ENCODE results near the gene INSYN2A. TPM values are rescaled to one million over a fixed set of nuclear protein-coding genes. Genes with fewer than 3 reads are reported as not detected.

The INSYN2A gene
- total and polyA plus RNA-seq, 2 donors (not counting 3 experiments of a cell fraction or from before 2014, with no cell fraction given), result 0.04 to 0.07 TPM

DNA sequence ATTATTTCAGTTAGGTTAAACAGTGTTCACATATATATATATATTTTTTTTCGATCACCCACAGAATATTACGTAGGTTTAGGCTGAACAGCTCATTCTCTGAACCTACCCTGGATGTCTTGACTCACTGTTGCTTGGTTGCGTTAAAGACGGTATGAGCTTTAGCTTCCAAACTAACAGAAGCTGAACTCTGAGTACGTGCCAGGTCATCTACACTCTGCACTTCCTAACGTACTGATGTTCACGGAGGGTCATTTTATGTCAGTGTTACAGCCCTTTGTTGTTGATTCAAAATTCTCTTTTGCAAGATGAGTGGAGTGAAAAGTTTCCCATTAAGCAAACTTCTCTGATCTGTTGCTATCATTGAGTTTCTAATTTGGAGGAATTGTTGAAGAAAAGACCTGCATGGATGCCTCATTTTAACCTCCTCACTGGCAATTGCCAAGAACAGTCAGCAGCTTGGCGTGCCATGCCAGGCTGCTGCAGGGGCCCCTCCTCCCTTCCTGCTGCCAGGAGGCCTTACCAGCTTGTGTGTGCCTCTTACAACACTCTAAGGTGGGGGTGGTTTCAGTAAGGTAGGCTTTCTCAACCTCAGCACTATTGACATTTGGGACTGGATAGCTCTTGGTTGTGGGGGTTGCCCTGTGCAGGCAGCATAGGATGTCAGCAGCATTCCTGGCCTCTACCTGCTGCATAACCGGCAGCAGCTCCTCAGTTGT lies 44.3 kb downstream of the INSYN2A start:
- BruUV-seq (replicated peaks), result no TSS peak
- Histone ChIP-seq H2AFZ (ENCODE audit: low read depth, low read length) (no peak overlapping the region), H4K20me1 (replicated peaks; ENCODE audit: control insufficient read depth, extremely low read depth, insufficient read depth, low read length) (no peaks in the 10 kb centered on the region), H3K27me3 (ENCODE audit: control insufficient read depth in 2 of 2, insufficient read depth in 2 of 2, low read length in 2 of 2) (no peaks in the 10 kb centered on the region), H3K9ac (replicated peaks; ENCODE audit: extremely low read depth, insufficient read depth, low read length) (no peak overlapping the region), H3K27ac (ENCODE audit: insufficient read depth, low read depth, low read length) (no peak overlapping the region), H3K4me3 (replicated peaks in 1 of 3; ENCODE audit: insufficient read depth in 1 of 3, low read depth in 1 of 3, low read length in 3 of 3) (no peak overlapping the region), H3K9me1 (replicated peaks; ENCODE audit: control insufficient read depth, extremely low read depth, insufficient read depth, low read length) (no peaks in the 10 kb centered on the region), H3K79me2 (ENCODE audit: control insufficient read depth, insufficient read depth, low read length) (no peaks in the 10 kb centered on the region), H3K4me2 (ENCODE audit: insufficient read depth, low read length) (no peak overlapping the region), H3K9me3 (replicated peaks; ENCODE audit: control insufficient read depth, insufficient read depth, low read length) (no peaks in the 10 kb centered on the region), H3K36me3 (ENCODE audit: control insufficient read depth in 2 of 2, extremely low read depth in 1 of 2, insufficient read depth in 2 of 2, low read length in 2 of 2) (no peaks in the 10 kb centered on the region), H3K4me1 (ENCODE audit: control insufficient read depth, extremely low read depth, insufficient read depth, low read length) (peaks cover 28% of the 10 kb centered on the region)
- ChIA-PET POLR2A (no interaction called here), CTCF (interaction anchor here (1.5 kb wide), 1 partner anchor 13 kb away, joined by 5 read pairs; no protein-coding TSS in a partner anchor)
- intact Hi-C loops (cut with micrococcal nuclease), result no loop called here
- no peak for FAIRE-seq
- TF ChIP-seq POLR2AphosphoS5 (IDR thresholded peaks at IDR 0.05; ENCODE audit: insufficient read depth, low read depth, low read length) (no peak), EZH2 (IDR thresholded peaks at IDR 0.05; ENCODE audit: borderline replicate concordance, low read depth, low read length, severe bottlenecking) (no peak), POLR2A (IDR thresholded peaks at IDR 0.05; ENCODE audit: low read depth, low read length) (no peak), FOS (IDR thresholded peaks at IDR 0.05; ENCODE audit: borderline replicate concordance, insufficient read depth, low read length) (no peak), GATA2 (IDR thresholded peaks at IDR 0.05; ENCODE audit: insufficient read depth, insufficient read length, low read depth, low read length) (no peak), JUN (IDR thresholded peaks at IDR 0.05; ENCODE audit: borderline replicate concordance, insufficient read depth, insufficient read length, low read depth) (no peak), MYC (IDR thresholded peaks at IDR 0.05; ENCODE audit: low read depth, low read length) (no peak)
- TF ChIP-seq, protein P1, sequence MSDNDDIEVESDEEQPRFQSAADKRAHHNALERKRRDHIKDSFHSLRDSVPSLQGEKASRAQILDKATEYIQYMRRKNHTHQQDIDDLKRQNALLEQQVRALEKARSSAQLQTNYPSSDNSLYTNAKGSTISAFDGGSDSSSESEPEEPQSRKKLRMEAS (IDR thresholded peaks at IDR 0.05; ENCODE audit: insufficient read depth, insufficient read length), result no peak
- TF ChIP-seq, protein P2, sequence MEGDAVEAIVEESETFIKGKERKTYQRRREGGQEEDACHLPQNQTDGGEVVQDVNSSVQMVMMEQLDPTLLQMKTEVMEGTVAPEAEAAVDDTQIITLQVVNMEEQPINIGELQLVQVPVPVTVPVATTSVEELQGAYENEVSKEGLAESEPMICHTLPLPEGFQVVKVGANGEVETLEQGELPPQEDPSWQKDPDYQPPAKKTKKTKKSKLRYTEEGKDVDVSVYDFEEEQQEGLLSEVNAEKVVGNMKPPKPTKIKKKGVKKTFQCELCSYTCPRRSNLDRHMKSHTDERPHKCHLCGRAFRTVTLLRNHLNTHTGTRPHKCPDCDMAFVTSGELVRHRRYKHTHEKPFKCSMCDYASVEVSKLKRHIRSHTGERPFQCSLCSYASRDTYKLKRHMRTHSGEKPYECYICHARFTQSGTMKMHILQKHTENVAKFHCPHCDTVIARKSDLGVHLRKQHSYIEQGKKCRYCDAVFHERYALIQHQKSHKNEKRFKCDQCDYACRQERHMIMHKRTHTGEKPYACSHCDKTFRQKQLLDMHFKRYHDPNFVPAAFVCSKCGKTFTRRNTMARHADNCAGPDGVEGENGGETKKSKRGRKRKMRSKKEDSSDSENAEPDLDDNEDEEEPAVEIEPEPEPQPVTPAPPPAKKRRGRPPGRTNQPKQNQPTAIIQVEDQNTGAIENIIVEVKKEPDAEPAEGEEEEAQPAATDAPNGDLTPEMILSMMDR (IDR thresholded peaks at IDR 0.05; ENCODE audit: extremely low read depth in 1 of 2, insufficient read depth in 1 of 2, low read depth in 1 of 2, low read length in 2 of 2), result no peak
- DNase-seq (ENCODE audit: low read depth, low spot score), result no peak
- dilution Hi-C loops (cut with MboI; ENCODE audit: extremely low pct_ligation_motif_present, low sequenced_read_pairs), result no loop called here
